Hematopoietic multipotent progenitor cell treated with erythropoietin and hydrocortisone succinate and interleukin-3 and kit ligand, for 6 days (in vitro differentiated cells): ENCODE measurements around the gene MYO5A.

Experiments
- DNase-seq: peaks from one replicate; pipeline ENCODE4 v3.0.0-alpha.2; 2015

The MYO5A gene

GRCh38 chr15:52283281-52283680 lies 245.4 kb downstream of the MYO5A start:
- no peak for DNase-seq

GRCh38 chr15:52282418-52282817 lies 246.3 kb downstream of the MYO5A start:
- no peak for DNase-seq

GRCh38 chr15:52281085-52282035 lies 247.3 kb downstream of the MYO5A start:
- DNase-seq = no peak

- DNase-seq = no peak
These were observed 248.2 kb downstream of the MYO5A start for GRCh38 chr15:52280326-52281084.

- no peak for DNase-seq
These were observed 249.9 kb downstream of the MYO5A start for GRCh38 chr15:52278636-52279367.

- DNase-seq = no peak
These were observed 250.5 kb downstream of the MYO5A start for GRCh38 chr15:52278135-52278534.

GRCh38 chr15:52277575-52277974 lies 251.1 kb downstream of the MYO5A start:
- no peak for DNase-seq

GRCh38 chr15:52276256-52276770 lies 252.4 kb downstream of the MYO5A start:
- no peak for DNase-seq

- no peak for DNase-seq
These were observed 265.0 kb downstream of the MYO5A start for GRCh38 chr15:52263563-52264282.

GRCh38 chr15:52262364-52262763 lies 266.3 kb downstream of the MYO5A start:
- no peak for DNase-seq

- DNase-seq = peak; percentile 73
These were observed 267.0 kb downstream of the MYO5A start for GRCh38 chr15:52261498-52262242.

GRCh38 chr15:52261026-52261425 lies 267.7 kb downstream of the MYO5A start:
- no peak for DNase-seq

- no peak for DNase-seq
These were observed 269.2 kb downstream of the MYO5A start for GRCh38 chr15:52259503-52259902.

GRCh38 chr15:52258461-52258860 lies 270.2 kb downstream of the MYO5A start:
- DNase-seq = no peak

GRCh38 chr15:52257734-52258062 lies 271.0 kb downstream of the MYO5A start:
- DNase-seq = no peak
